Ishikawa (cell line): Measurements from ENCODE around the gene MYLK4.

Source experiments
- CREB1 ChIP-seq: IDR thresholded peaks from 2 replicates; pipeline ENCODE4 v1.6.1; 2012; ENCODE audit warnings: low read depth
- FOXM1 ChIP-seq: IDR thresholded peaks from 2 replicates; pipeline ENCODE4 v1.6.1; 2012; ENCODE audit warnings: low read depth, borderline replicate concordance
- MAX ChIP-seq: IDR thresholded peaks from 2 replicates; pipeline ENCODE4 v1.6.1; 2012
- RAD21 ChIP-seq: IDR thresholded peaks from 2 replicates; pipeline ENCODE4 v1.6.1; 2012; ENCODE audit warnings: low read depth
- REST ChIP-seq: IDR thresholded peaks from 2 replicates; pipeline ENCODE4 v1.6.1; 2012; ENCODE audit warnings: low read depth, mild to moderate bottlenecking
- TAF1 ChIP-seq: IDR thresholded peaks from 2 replicates; pipeline ENCODE4 v1.6.1; 2012; ENCODE audit warnings: low read depth, mild to moderate bottlenecking
- TEAD4 ChIP-seq: IDR thresholded peaks from 2 replicates; pipeline ENCODE4 v1.6.1; 2012
- USF1 ChIP-seq: IDR thresholded peaks from 2 replicates; pipeline ENCODE4 v1.6.1; 2012
- YY1 ChIP-seq: IDR thresholded peaks from 2 replicates; pipeline ENCODE4 v1.6.1; 2012; ENCODE audit warnings: low read depth

GRCh38 chr6:2614155-2614554, 136.6 kb downstream of the MYLK4 start:
- no peak for TF ChIP-seq CREB1
- TF ChIP-seq REST: no peak
- TF ChIP-seq MAX: no peak
- no peak for TF ChIP-seq FOXM1
- TF ChIP-seq TAF1: no peak
- no peak for TF ChIP-seq RAD21
- TF ChIP-seq TEAD4: no peak
- TF ChIP-seq USF1: no peak
- TF ChIP-seq YY1: no peak
